NCI-H510A (cell line): ENCODE measurements around the gene GPNMB.
"Not testable (repeated sequence)": the region's sequence is repeated elsewhere in the genome, so short reads cannot be mapped to it uniquely, and the experiment has no call there.

Experiments
- DNase-seq: peaks from one replicate; lab custom pipeline; 2025; lab: John Stamatoyannopoulos, UW

GPNMB gene

GRCh38 chr7:23246555-23246954, at the start of gene GPNMB:
TSS of gene GPNMB (plus strand) at chr7:23246775. CDS start at chr7:23246858, 83 bp downstream.
- no peak for DNase-seq

- not testable (repeated sequence) for DNase-seq
Measured at GRCh38 chr7:23197745-23198144, 48.8 kb upstream of the GPNMB start.

- no peak for DNase-seq
Measured at GRCh38 chr7:23200331-23200730, 46.2 kb upstream of the GPNMB start.

GRCh38 chr7:23204241-23204640, 42.3 kb upstream of the GPNMB start:
- no peak for DNase-seq

GRCh38 chr7:23205577-23205908, 41.0 kb upstream of the GPNMB start:
- DNase-seq: no peak

GRCh38 chr7:23205909-23206767, 40.4 kb upstream of the GPNMB start:
- no peak for DNase-seq

- no peak for DNase-seq
Measured at GRCh38 chr7:23207021-23207420, 39.6 kb upstream of the GPNMB start.

GRCh38 chr7:23207884-23208283, 38.7 kb upstream of the GPNMB start:
- DNase-seq: no peak

GRCh38 chr7:23208316-23208715, 38.3 kb upstream of the GPNMB start:
- DNase-seq: no peak

- DNase-seq: no peak
Measured at GRCh38 chr7:23210506-23210905, 36.1 kb upstream of the GPNMB start.

GRCh38 chr7:23211589-23211988, 35.0 kb upstream of the GPNMB start:
- DNase-seq: no peak

- DNase-seq: no peak
Measured at GRCh38 chr7:23212395-23212794, 34.2 kb upstream of the GPNMB start.

- DNase-seq: no peak
Measured at GRCh38 chr7:23212841-23213240, 33.7 kb upstream of the GPNMB start.

- no peak for DNase-seq
Measured at GRCh38 chr7:23213755-23214154, 32.8 kb upstream of the GPNMB start.

- no peak for DNase-seq
Measured at GRCh38 chr7:23214423-23214822, 32.2 kb upstream of the GPNMB start.

GRCh38 chr7:23214938-23215337, 31.6 kb upstream of the GPNMB start:
- no peak for DNase-seq

- DNase-seq: no peak
Measured at GRCh38 chr7:23216021-23216420, 30.6 kb upstream of the GPNMB start.

- DNase-seq: no peak
Measured at GRCh38 chr7:23218196-23218595, 28.4 kb upstream of the GPNMB start.

GRCh38 chr7:23220690-23221305, 25.8 kb upstream of the GPNMB start:
- DNase-seq: no peak

- no peak for DNase-seq
Measured at GRCh38 chr7:23222439-23223030, 24.0 kb upstream of the GPNMB start.

- not testable (repeated sequence) for DNase-seq
Measured at GRCh38 chr7:23224364-23224763, 22.2 kb upstream of the GPNMB start.

- no peak for DNase-seq
Measured at GRCh38 chr7:23226844-23227450, 19.6 kb upstream of the GPNMB start.

- no peak for DNase-seq
Measured at GRCh38 chr7:23228412-23228811, 18.2 kb upstream of the GPNMB start.
